Transverse colon (tissue), 4 donors: ENCODE results near the gene GAB2. TPM values are rescaled to one million over a fixed set of nuclear protein-coding genes. Genes with fewer than 3 reads are reported as not detected.

Experiments
- DNase-seq: peaks from one replicate; pipeline ENCODE4 v3.0.0-alpha.2; 2019
- H3K27ac ChIP-seq, 4 donors: fragments of 200-600 bp; sonication (generic); 2 replicates each; pipeline ENCODE4 v1.5.1; 2016 to 2018; ENCODE audit warnings: inconsistent platforms in 4 of 4
- H3K27me3 ChIP-seq: fragments of 200-600 bp; sonication (generic); 2 replicates; pipeline ENCODE4 v1.5.1; 2017; ENCODE audit warnings: inconsistent platforms
- H3K36me3 ChIP-seq, 4 donors: fragments of 200-600 bp; sonication (generic); 2 replicates each; pipeline ENCODE4 v1.5.1; 2017 to 2019; ENCODE audit warnings: inconsistent platforms in 4 of 4
- H3K4me1 ChIP-seq, 4 donors: fragments of 200-600 bp; sonication (generic); 2 replicates each; pipeline ENCODE4 v1.5.1; 2017 to 2020; ENCODE audit warnings: inconsistent platforms in 4 of 4
- H3K4me3 ChIP-seq, 4 donors: fragments of 200-600 bp; sonication (generic); 1 replicate in 1 of 4; 2 replicates in 3 of 4; pipeline versions ENCODE4 v1.5.1 to v1.6.1; 2017 to 2019; ENCODE audit warnings: inconsistent platforms in 4 of 4
- H3K9me3 ChIP-seq, 2 donors: fragments of 200-600 bp; sonication (generic); 2 replicates each; pipeline ENCODE4 v1.5.1; 2017 to 2019; ENCODE audit warnings: inconsistent platforms in 2 of 2
- CTCF ChIP-seq, 5 experiments: fragments of 200-600 bp in 3 of 5; fragments of 450-650 bp in 2 of 5; sonication (generic) in 3 of 5; IDR thresholded peaks; 1 replicate in 2 of 5; 2 replicates in 3 of 5; pipeline ENCODE4 v1.5.1; 2016 to 2017; ENCODE audit warnings: antibody characterized with exemption in 5 of 5, inconsistent platforms in 3 of 5, mild to moderate bottlenecking in 2 of 5, moderate library complexity in 1 of 5
- EP300 ChIP-seq: sonication (generic); formaldehyde crosslinking; IDR thresholded peaks from one replicate; pipeline ENCODE4 v1.6.1; 2017; ENCODE audit warnings: antibody characterized with exemption, low read depth
- POLR2A ChIP-seq: fragments of 450-650 bp; IDR thresholded peaks from one replicate; pipeline ENCODE4 v1.6.1; 2016; ENCODE audit warnings: antibody characterized with exemption, mild to moderate bottlenecking, moderate library complexity
- POLR2AphosphoS5 ChIP-seq, 3 donors: sonication (generic); formaldehyde crosslinking; IDR thresholded peaks; one replicate each; pipeline ENCODE4 v1.6.1; 2016; ENCODE audit warnings: antibody characterized with exemption in 3 of 3
- WGBS, 2 donors: methylation state at CpG; one replicate each; pipeline ENCODE4 v1.1.5; 2018; ENCODE audit warnings: low coverage in 1 of 2; 5-methylcytosine and 5-hydroxymethylcytosine counted together
- in situ Hi-C, 4 donors: fragments of 200-750 bp; cut with MboI; loops; one replicate each; pipeline versions ENCODE4 v1.15.0 to v1.15.1; 2017; ENCODE audit warnings: low sequenced_read_pairs in 3 of 4, low pct_ligation_motif_present in 1 of 4, low pct_unique_long_range_greater_than_20kb in 1 of 4
- intact Hi-C: fragments of 100-400 bp; cut with DNase I; formaldehyde crosslinking; loops from one replicate; pipeline ENCODE4 v1.15.1; 2023; ENCODE audit warnings: low total_unique reads
- total RNA-seq, 4 donors: library from RNA; depleted of rRNA; stranded (reverse); fragments of >200 nt; gene quantifications; one replicate each; pipeline ENCODE4 v1.1.0, GENCODE V29; 2016

GAB2 gene
- total RNA-seq, 4 donors from 2014 or later: 5.8 to 35.7 (median 22.9) TPM

- no peaks in the 10 kb centered on the region for H3K27me3 ChIP-seq
- H3K27ac ChIP-seq: no peak overlapping the region
- H3K36me3 ChIP-seq: peaks cover 0 to 6% (median 0%) of the 10 kb centered on the region in 4 donors
- intact Hi-C loops: no loop called here
- no peak overlapping the region for H3K4me3 ChIP-seq
- no peak for DNase-seq
- TF ChIP-seq POLR2AphosphoS5 (IDR thresholded peaks at IDR 0.05) (no peak), CTCF (IDR thresholded peaks at IDR 0.05) (no peak), EP300 (no peak), POLR2A (no peak)
- 94 to 100% methylated on average over 1 to 2 of the region's 2 CpGs for WGBS, 2 donors
- in situ Hi-C loops: no loop called here
- H3K4me1 ChIP-seq: peaks cover 0 to 4% (median 4%) of the 10 kb centered on the region in 4 donors
- H3K9me3 ChIP-seq: peaks cover 0 to 2% of the 10 kb centered on the region in 2 donors
Observed at GRCh38 chr11:78270971-78271370, 146.6 kb downstream of the GAB2 start.

GRCh38 chr11:78269806-78270205, 147.8 kb downstream of the GAB2 start:
- Histone ChIP-seq H3K4me3 (no peak overlapping the region), H3K27ac (peak overlapping the region in 2 of 4 donors; percentile 16 to 20), H3K4me1 (peaks cover 0 to 4% (median 4%) of the 10 kb centered on the region in 4 donors), H3K9me3 (peaks cover 0 to 2% of the 10 kb centered on the region in 2 donors), H3K36me3 (peaks cover 0 to 6% (median 0%) of the 10 kb centered on the region in 4 donors), H3K27me3 (no peaks in the 10 kb centered on the region)
- intact Hi-C loops (no loop called here), in situ Hi-C loops (no loop called here)
- TF ChIP-seq CTCF (IDR thresholded peaks at IDR 0.05) (no peak), EP300 (no peak), POLR2AphosphoS5 (IDR thresholded peaks at IDR 0.05) (no peak), POLR2A (no peak)
- 70 to 86% methylated on average over 1 to 7 of the region's 7 CpGs for WGBS, 2 donors
- DNase-seq: no peak

GRCh38 chr11:78268591-78269410, 148.8 kb downstream of the GAB2 start:
- peaks cover 0 to 6% (median 0%) of the 10 kb centered on the region in 4 donors for H3K36me3 ChIP-seq
- TF ChIP-seq EP300: no peak
- H3K27me3 ChIP-seq: no peaks in the 10 kb centered on the region
- in situ Hi-C loops: no loop called here
- H3K4me1 ChIP-seq: peaks cover 0 to 4% (median 4%) of the 10 kb centered on the region in 4 donors
- WGBS, 2 donors: 73 to 76% methylated on average over 7 of the region's 7 CpGs
- H3K4me3 ChIP-seq: no peak overlapping the region
- DNase-seq: no peak
- peaks cover 0 to 2% of the 10 kb centered on the region in 2 donors for H3K9me3 ChIP-seq
- peak overlapping the region; percentile 17 to 51 (median 24) for H3K27ac ChIP-seq
- intact Hi-C loops: no loop called here

GRCh38 chr11:78266451-78266850, 151.2 kb downstream of the GAB2 start:
- no peak for DNase-seq
- in situ Hi-C loops (no loop called here), intact Hi-C loops (no loop called here)
- H3K27ac ChIP-seq: no peak overlapping the region
- 63 to 81% methylated on average over 3 of the region's 3 CpGs for WGBS, 2 donors
- H3K9me3 ChIP-seq: no peaks in the 10 kb centered on the region
- H3K4me3 ChIP-seq: no peak overlapping the region
- peaks cover 0 to 13% (median 4%) of the 10 kb centered on the region in 4 donors for H3K4me1 ChIP-seq
- no peaks in the 10 kb centered on the region for H3K36me3 ChIP-seq
- H3K27me3 ChIP-seq: no peaks in the 10 kb centered on the region
- TF ChIP-seq CTCF (IDR thresholded peaks at IDR 0.05): no peak
- no peak for TF ChIP-seq EP300
- no peak for TF ChIP-seq POLR2A
- no peak for TF ChIP-seq POLR2AphosphoS5 (IDR thresholded peaks at IDR 0.05)
